Transverse colon (tissue), 4 donors: ENCODE measurements around the gene NT5DC1. TPM values are rescaled to one million over a fixed set of nuclear protein-coding genes. Genes with fewer than 3 reads are reported as not detected.

Source experiments
- DNase-seq: peaks from one replicate; pipeline ENCODE4 v3.0.0-alpha.2; 2019
- H3K27ac ChIP-seq, 4 donors: fragments of 200-600 bp; sonication (generic); 2 replicates each; pipeline ENCODE4 v1.5.1; 2016 to 2018; ENCODE audit warnings: inconsistent platforms in 4 of 4
- H3K27me3 ChIP-seq: fragments of 200-600 bp; sonication (generic); 2 replicates; pipeline ENCODE4 v1.5.1; 2017; ENCODE audit warnings: inconsistent platforms
- H3K36me3 ChIP-seq, 4 donors: fragments of 200-600 bp; sonication (generic); 2 replicates each; pipeline ENCODE4 v1.5.1; 2017 to 2019; ENCODE audit warnings: inconsistent platforms in 4 of 4
- H3K4me1 ChIP-seq, 4 donors: fragments of 200-600 bp; sonication (generic); 2 replicates each; pipeline ENCODE4 v1.5.1; 2017 to 2020; ENCODE audit warnings: inconsistent platforms in 4 of 4
- H3K4me3 ChIP-seq, 4 donors: fragments of 200-600 bp; sonication (generic); 1 replicate in 1 of 4; 2 replicates in 3 of 4; pipeline versions ENCODE4 v1.5.1 to v1.6.1; 2017 to 2019; ENCODE audit warnings: inconsistent platforms in 4 of 4
- H3K9me3 ChIP-seq, 2 donors: fragments of 200-600 bp; sonication (generic); 2 replicates each; pipeline ENCODE4 v1.5.1; 2017 to 2019; ENCODE audit warnings: inconsistent platforms in 2 of 2
- CTCF ChIP-seq, 5 experiments: fragments of 200-600 bp in 3 of 5; fragments of 450-650 bp in 2 of 5; sonication (generic) in 3 of 5; IDR thresholded peaks; 1 replicate in 2 of 5; 2 replicates in 3 of 5; pipeline ENCODE4 v1.5.1; 2016 to 2017; ENCODE audit warnings: antibody characterized with exemption in 5 of 5, inconsistent platforms in 3 of 5, mild to moderate bottlenecking in 2 of 5, moderate library complexity in 1 of 5
- EP300 ChIP-seq: sonication (generic); formaldehyde crosslinking; IDR thresholded peaks from one replicate; pipeline ENCODE4 v1.6.1; 2017; ENCODE audit warnings: antibody characterized with exemption, low read depth
- POLR2A ChIP-seq: fragments of 450-650 bp; IDR thresholded peaks from one replicate; pipeline ENCODE4 v1.6.1; 2016; ENCODE audit warnings: antibody characterized with exemption, mild to moderate bottlenecking, moderate library complexity
- POLR2AphosphoS5 ChIP-seq, 3 donors: sonication (generic); formaldehyde crosslinking; IDR thresholded peaks; one replicate each; pipeline ENCODE4 v1.6.1; 2016; ENCODE audit warnings: antibody characterized with exemption in 3 of 3
- WGBS, 2 donors: methylation state at CpG; one replicate each; pipeline ENCODE4 v1.1.5; 2018; ENCODE audit warnings: low coverage in 1 of 2; 5-methylcytosine and 5-hydroxymethylcytosine counted together
- in situ Hi-C, 4 donors: fragments of 200-750 bp; cut with MboI; loops; one replicate each; pipeline versions ENCODE4 v1.15.0 to v1.15.1; 2017; ENCODE audit warnings: low sequenced_read_pairs in 3 of 4, low pct_ligation_motif_present in 1 of 4, low pct_unique_long_range_greater_than_20kb in 1 of 4
- intact Hi-C: fragments of 100-400 bp; cut with DNase I; formaldehyde crosslinking; loops from one replicate; pipeline ENCODE4 v1.15.1; 2023; ENCODE audit warnings: low total_unique reads
- total RNA-seq, 4 donors: library from RNA; depleted of rRNA; stranded (reverse); fragments of >200 nt; gene quantifications; one replicate each; pipeline ENCODE4 v1.1.0, GENCODE V29; 2016

NT5DC1 gene
- total RNA-seq, 4 donors from 2014 or later = 5.4 to 18.6 (median 12.4) TPM

GRCh38 chr6:116267836-116268588 is 167.4 kb downstream of the NT5DC1 start:
- Histone ChIP-seq H3K27me3 (no peaks in the 10 kb centered on the region), H3K4me1 (no peaks in the 10 kb centered on the region), H3K27ac (no peak overlapping the region), H3K9me3 (peaks cover 3 to 7% of the 10 kb centered on the region in 2 donors), H3K4me3 (no peak overlapping the region), H3K36me3 (peaks cover 0 to under 1% (median 0%) of the 10 kb centered on the region in 4 donors)
- intact Hi-C loops (no loop called here), in situ Hi-C loops (loop anchor here in 1 of 4 donors (10.0 kb wide), 1 partner anchor 267 kb away; no protein-coding TSS in a partner anchor)
- no peak for DNase-seq
- 41 to 45% methylated on average over 3 of the region's 3 CpGs for whole genome bisulfite sequencing, 2 donors
- TF ChIP-seq POLR2AphosphoS5 (IDR thresholded peaks at IDR 0.05) (no peak), POLR2A (no peak)

GRCh38 chr6:116268589-116269293 is 168.1 kb downstream of the NT5DC1 start:
- H3K4me3 ChIP-seq = no peak overlapping the region
- no peak for DNase-seq
- peaks cover 0 to 7% (median 0%) of the 10 kb centered on the region in 4 donors for H3K36me3 ChIP-seq
- no peaks in the 10 kb centered on the region for H3K4me1 ChIP-seq
- intact Hi-C loops (no loop called here), in situ Hi-C loops (loop anchor here in 1 of 4 donors (10.0 kb wide), 1 partner anchor 266 kb away; no protein-coding TSS in a partner anchor)
- WGBS, 2 donors = 19 to 27% methylated on average over 3 of the region's 3 CpGs
- no peaks in the 10 kb centered on the region for H3K27me3 ChIP-seq
- no peak overlapping the region for H3K27ac ChIP-seq
- H3K9me3 ChIP-seq = no peaks in the 10 kb centered on the region
- no peak for TF ChIP-seq POLR2A
- no peak for TF ChIP-seq EP300
- no peak for TF ChIP-seq POLR2AphosphoS5 (IDR thresholded peaks at IDR 0.05)
- TF ChIP-seq CTCF (IDR thresholded peaks at IDR 0.05) = peak; percentile 67 to 81 (median 70)

GRCh38 chr6:116271149-116271708 is 170.6 kb downstream of the NT5DC1 start:
- no peak overlapping the region for H3K4me3 ChIP-seq
- H3K27ac ChIP-seq = no peak overlapping the region
- H3K36me3 ChIP-seq = peaks cover 0 to 13% (median 2%) of the 10 kb centered on the region in 4 donors
- intact Hi-C loops = no loop called here
- no peak for DNase-seq
- TF ChIP-seq CTCF (IDR thresholded peaks at IDR 0.05) = no peak
- TF ChIP-seq POLR2A = no peak
- TF ChIP-seq EP300 = no peak
- TF ChIP-seq POLR2AphosphoS5 (IDR thresholded peaks at IDR 0.05) = no peak
- whole genome bisulfite sequencing, 2 donors = 43% methylated on average over 2 of the region's 2 CpGs; no CpG with 5 or more reads in 1 of the 2 donors
- no peaks in the 10 kb centered on the region for H3K27me3 ChIP-seq
- in situ Hi-C loops = loop anchor here in 1 of 4 donors (10.0 kb wide), 1 partner anchor 264 kb away; no protein-coding TSS in a partner anchor
- H3K9me3 ChIP-seq = no peaks in the 10 kb centered on the region
- peaks cover 0 to 21% (median 11%) of the 10 kb centered on the region in 4 donors for H3K4me1 ChIP-seq

GRCh38 chr6:116277124-116277523 is 176.5 kb downstream of the NT5DC1 start:
- Histone ChIP-seq H3K9me3 (no peaks in the 10 kb centered on the region), H3K27ac (peak overlapping the region; percentile 30 to 98 (median 97)), H3K4me1 (peaks cover 3 to 53% (median 41%) of the 10 kb centered on the region in 4 donors), H3K27me3 (no peaks in the 10 kb centered on the region), H3K4me3 (peak overlapping the region in 3 of 4 donors; percentile 80 to 86 (median 82)), H3K36me3 (peaks cover 0 to 13% (median 2%) of the 10 kb centered on the region in 4 donors)
- in situ Hi-C loops = loop anchor here in 2 of 4 donors (10.0 to 25.0 kb wide), 3 partner anchors 135 to 385 kb away; partner anchors contain the start of gene ZUP1 (in 1 of the 2)
- TF ChIP-seq POLR2AphosphoS5 (IDR thresholded peaks at IDR 0.05) (no peak), EP300 (no peak), CTCF (IDR thresholded peaks at IDR 0.05) (no peak), POLR2A (no peak)
- intact Hi-C loops = no loop called here
- no peak for DNase-seq
- 7 to 21% methylated on average over 2 to 3 of the region's 3 CpGs for WGBS, 2 donors
